Measurements from ENCODE around the gene AACS.
A peak's percentile ranks its signal among the peaks of the same experiment; 100 is the strongest.

AACS gene

DNA sequence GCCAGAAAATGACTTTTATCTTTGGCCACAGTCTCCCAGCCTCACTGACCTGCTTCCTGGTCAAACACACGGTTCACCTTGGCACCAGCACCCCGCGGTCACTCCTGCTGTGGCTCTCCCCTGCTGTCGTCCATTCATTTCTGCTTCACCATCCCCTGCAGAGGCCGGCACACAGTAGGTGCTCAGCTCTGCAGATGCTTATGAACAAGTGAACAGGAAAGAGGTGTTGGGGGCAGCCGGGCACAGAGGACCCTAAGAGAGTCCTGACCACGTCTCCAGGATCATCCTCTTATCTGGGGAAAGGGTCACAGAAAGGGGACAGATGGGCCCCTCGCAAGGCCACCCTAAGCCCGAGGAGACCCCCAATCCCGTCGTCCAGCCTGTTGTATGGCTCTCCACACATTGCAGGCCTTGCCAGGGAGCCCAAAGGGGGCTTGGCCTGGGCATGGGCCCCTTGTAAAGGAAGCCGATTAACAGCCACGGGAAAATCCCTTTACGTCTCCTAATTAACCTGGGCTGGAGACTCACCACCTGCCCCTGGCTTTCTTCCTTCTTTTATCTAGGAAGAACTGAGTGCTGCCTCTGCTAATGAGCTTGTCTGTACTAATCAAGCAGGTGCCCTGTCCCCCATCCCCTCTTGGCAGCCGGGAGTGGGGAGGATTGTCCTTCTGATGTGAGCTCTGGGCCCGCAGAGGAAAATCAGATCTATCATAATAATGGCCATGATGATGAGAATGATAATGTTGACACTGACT lies 119.2 kb downstream of the AACS start:
- DNase-seq (ENCODE audit: low read depth in 2 of 2), result no peak

GRCh38 chr12:125185311-125185739 lies 120.1 kb downstream of the AACS start:
- DNase-seq (ENCODE audit: low read depth in 2 of 2), result no peak

DNA sequence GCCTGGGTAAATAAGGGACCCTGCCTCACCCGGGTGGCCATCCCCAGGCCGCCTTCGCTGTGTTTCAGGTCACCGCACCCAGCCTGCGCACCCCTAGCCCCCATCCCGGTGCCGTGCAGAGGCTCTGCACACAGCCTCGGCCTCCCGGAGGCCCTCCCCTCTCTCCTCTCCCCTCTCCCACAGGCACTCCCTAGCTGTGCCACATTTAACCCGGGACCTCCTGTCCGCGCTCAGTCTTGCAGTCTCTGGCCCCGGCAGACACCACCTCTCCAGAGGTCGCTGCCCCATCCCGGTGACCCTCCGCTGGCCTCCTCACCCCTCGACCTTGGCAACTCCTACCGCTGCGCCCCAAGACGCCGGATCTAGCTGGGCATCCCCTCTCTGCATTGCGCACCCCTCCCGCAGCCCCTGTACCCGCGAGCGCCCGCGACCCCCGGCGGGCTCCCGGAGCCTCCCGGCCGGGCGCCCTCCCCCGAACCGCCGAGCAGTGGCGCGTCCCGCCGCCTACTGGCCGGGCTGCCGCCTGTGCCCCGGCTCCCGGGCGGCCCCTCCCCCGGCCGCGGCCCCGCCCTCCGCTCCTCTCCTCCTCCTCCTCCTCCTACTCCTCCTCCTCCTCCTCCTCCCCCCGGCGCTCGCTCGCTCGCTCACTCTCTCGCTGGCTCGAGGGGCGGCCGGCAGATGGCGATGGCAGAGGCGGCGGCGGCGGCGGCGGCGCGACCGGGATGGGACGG lies 120.7 kb downstream of the AACS start, which contains the start of gene TMEM132B:
TSS of gene TMEM132B (plus strand) at position 647 of the 731 bp plus-strand sequence.
- peak; percentile 11 to 34 for DNase-seq (ENCODE audit: low read depth in 2 of 2)

- no peak for DNase-seq (ENCODE audit: low read depth in 2 of 2)
Measured at GRCh38 chr12:125186471-125187147, 121.4 kb downstream of the AACS start.

GRCh38 chr12:125187148-125187745 lies 122.0 kb downstream of the AACS start:
- no peak for DNase-seq (ENCODE audit: low read depth in 2 of 2)

- DNase-seq (ENCODE audit: low read depth in 2 of 2), result no peak
Measured at GRCh38 chr12:125187780-125188741, 122.8 kb downstream of the AACS start.

DNA sequence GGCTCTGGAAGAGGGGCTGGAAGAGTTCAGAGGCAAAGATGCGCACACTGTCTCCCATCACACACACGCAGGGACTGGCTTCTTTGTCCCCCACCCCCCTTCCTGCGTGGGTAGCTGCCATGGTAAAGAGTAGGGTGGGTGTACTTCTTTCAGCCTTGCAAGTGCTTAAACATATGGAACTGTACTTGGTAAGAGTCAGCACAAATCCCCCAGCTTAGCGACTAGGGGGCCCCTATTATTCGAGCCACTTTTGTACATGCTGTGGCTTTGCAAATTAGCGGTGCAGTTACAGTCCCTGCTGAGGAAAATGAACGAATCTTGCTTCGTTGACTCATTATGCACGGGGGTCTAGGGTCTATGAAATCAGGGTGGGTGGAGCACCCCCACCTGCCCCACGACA lies 123.8 kb downstream of the AACS start:
- DNase-seq (ENCODE audit: low read depth in 2 of 2), result no peak

GRCh38 chr12:125189502-125189901 lies 124.3 kb downstream of the AACS start:
- DNase-seq (ENCODE audit: low read depth in 2 of 2), result no peak

DNA sequence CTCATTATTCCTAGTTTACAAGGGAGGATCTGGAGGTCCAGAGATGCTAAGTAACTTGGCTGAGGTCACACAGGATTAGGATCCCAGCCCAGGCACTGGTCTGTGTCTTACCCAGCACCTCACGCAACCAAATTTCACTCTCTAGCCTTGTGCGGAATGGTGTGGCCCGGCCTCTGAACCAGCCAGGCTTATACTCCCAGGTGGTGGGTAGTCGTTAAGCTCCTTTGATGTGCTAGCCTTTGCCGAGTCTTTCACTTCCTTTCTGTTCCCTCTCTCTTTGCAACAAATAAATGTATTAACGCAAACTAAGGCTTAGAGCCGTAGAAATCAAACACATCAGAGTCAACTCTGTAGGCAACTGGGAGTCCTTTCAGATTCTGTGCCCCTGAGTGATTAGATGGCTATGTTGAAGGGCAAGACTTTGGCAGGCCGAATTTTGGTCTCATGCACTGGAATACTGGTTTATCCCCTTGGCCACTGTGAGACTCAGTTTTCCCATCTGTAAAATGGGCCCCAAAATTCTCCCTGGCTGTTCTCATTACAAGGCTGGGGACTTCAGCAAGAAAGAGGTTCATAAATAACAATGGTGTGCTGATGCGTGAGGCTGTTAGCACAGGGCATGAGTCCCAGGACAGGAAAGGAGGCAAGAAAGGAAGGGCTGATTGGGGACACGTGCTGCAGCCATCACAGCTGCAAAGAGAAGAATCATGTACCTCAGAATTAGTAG lies 126.3 kb downstream of the AACS start:
- DNase-seq (ENCODE audit: low read depth in 2 of 2), result no peak

- no peak for DNase-seq (ENCODE audit: low read depth in 2 of 2)
Measured at GRCh38 chr12:125192690-125193221, 127.5 kb downstream of the AACS start.

Measured in stimulated activated CD4-positive, alpha-beta T cell treated with anti-CD3 and anti-CD28 coated beads, Interleukin-1b, Interleukin-23, amount 100 ng/mL, for 4 hours (primary cell).